ENCODE results near the gene ZC3H7A.

Gene ZC3H7A

GRCh38 chr16:11797957-11798299 is 870 bp upstream of the ZC3H7A start:
- ChIA-PET CTCF (interaction anchor here (0.6 to 1.4 kb wide), 7 partner anchors 15 to 309 kb away, joined by 3 to 11 read pairs (median 3); no protein-coding TSS in a partner anchor), POLR2A (interaction anchor here (0.7 to 3.6 kb wide), 16 partner anchors 11 to 264 kb away, joined by 3 to 24 read pairs (median 4); partner anchors contain the start of genes SNX29 and TXNDC11)
- no peak for TF ChIP-seq FOXA1 (IDR thresholded peaks at IDR 0.05)
- TF ChIP-seq FOXM1 (IDR thresholded peaks at IDR 0.05; ENCODE audit: borderline replicate concordance) = no peak
- TF ChIP-seq TARDBP (IDR thresholded peaks at IDR 0.05) = no peak
- no peak for TF ChIP-seq ARNT (IDR thresholded peaks at IDR 0.05)
- no peak for TF ChIP-seq HDGF (IDR thresholded peaks at IDR 0.05; ENCODE audit: borderline replicate concordance)
- TF ChIP-seq ZNF384 (IDR thresholded peaks at IDR 0.05) = no peak
- no peak for TF ChIP-seq ELF4 (IDR thresholded peaks at IDR 0.05)
- no peak for TF ChIP-seq FOXK2 (IDR thresholded peaks at IDR 0.05)
- TF ChIP-seq L3MBTL2 (conservative IDR thresholded peaks at IDR 0.05) = no peak
- no peak for TF ChIP-seq SUZ12 (IDR thresholded peaks at IDR 0.05)
- no peak for TF ChIP-seq PKNOX1 (IDR thresholded peaks at IDR 0.05)
- no peak for TF ChIP-seq CTBP1 (IDR thresholded peaks at IDR 0.05; ENCODE audit: borderline replicate concordance)
- TF ChIP-seq BHLHE40 (IDR thresholded peaks at IDR 0.05; ENCODE audit: borderline replicate concordance) = no peak
- no peak for TF ChIP-seq LEF1 (IDR thresholded peaks at IDR 0.05; ENCODE audit: borderline replicate concordance)
- TF ChIP-seq SP1 (IDR thresholded peaks at IDR 0.05) = no peak
- TF ChIP-seq NFRKB (IDR thresholded peaks at IDR 0.05) = no peak
- peak; percentile 13 for DNase-seq (ENCODE audit: extremely low spot score)

GRCh38 chr16:11796227-11797165 is 562 bp downstream of the ZC3H7A start:
- peak; percentile 41 for DNase-seq (ENCODE audit: extremely low spot score)
- CTCF ChIA-PET = interaction anchor here (1.0 to 1.2 kb wide), 3 partner anchors 15 to 53 kb away, joined by 3 to 11 read pairs (median 4); no protein-coding TSS in a partner anchor
- TF ChIP-seq SUZ12 (IDR thresholded peaks at IDR 0.05) = no peak
- POLR2A ChIA-PET = interaction anchor here (0.9 to 3.6 kb wide), 8 partner anchors 9 to 54 kb away, joined by 3 to 24 read pairs (median 4); partner anchors contain the start of gene TXNDC11

- TF ChIP-seq FOXK2 (IDR thresholded peaks at IDR 0.05) (no peak), CTBP1 (IDR thresholded peaks at IDR 0.05; ENCODE audit: borderline replicate concordance) (no peak), FOXM1 (IDR thresholded peaks at IDR 0.05; ENCODE audit: borderline replicate concordance) (no peak), SUZ12 (IDR thresholded peaks at IDR 0.05) (no peak), ELF4 (IDR thresholded peaks at IDR 0.05) (no peak), PKNOX1 (IDR thresholded peaks at IDR 0.05) (no peak), BHLHE40 (IDR thresholded peaks at IDR 0.05; ENCODE audit: borderline replicate concordance) (no peak), HDGF (IDR thresholded peaks at IDR 0.05; ENCODE audit: borderline replicate concordance) (no peak)
- POLR2A ChIA-PET = interaction anchor here (1.0 to 3.6 kb wide), 3 partner anchors 10 to 53 kb away, joined by 3 to 24 read pairs (median 8); partner anchors contain the start of gene TXNDC11
- CTCF ChIA-PET = no interaction called here
Measured at GRCh38 chr16:11795887-11796226, 1.2 kb downstream of the ZC3H7A start.

GRCh38 chr16:11794996-11795886 is 1.8 kb downstream of the ZC3H7A start:
- no peak for DNase-seq (ENCODE audit: extremely low spot score)
- ChIA-PET CTCF (no interaction called here), POLR2A (interaction anchor here (1.0 to 3.6 kb wide), 2 partner anchors 9 to 53 kb away, joined by 3 to 24 read pairs; partner anchors contain the start of gene TXNDC11)
- TF ChIP-seq NFRKB (IDR thresholded peaks at IDR 0.05) = no peak
- no peak for TF ChIP-seq TARDBP (IDR thresholded peaks at IDR 0.05)
- TF ChIP-seq SUZ12 (IDR thresholded peaks at IDR 0.05) = no peak
- no peak for TF ChIP-seq HDGF (IDR thresholded peaks at IDR 0.05; ENCODE audit: borderline replicate concordance)
- no peak for TF ChIP-seq FOXK2 (IDR thresholded peaks at IDR 0.05)
- no peak for TF ChIP-seq ELF4 (IDR thresholded peaks at IDR 0.05)
- TF ChIP-seq FOXA1 (IDR thresholded peaks at IDR 0.05) = no peak
- no peak for TF ChIP-seq BHLHE40 (IDR thresholded peaks at IDR 0.05; ENCODE audit: borderline replicate concordance)
- TF ChIP-seq L3MBTL2 (conservative IDR thresholded peaks at IDR 0.05) = no peak
- TF ChIP-seq PKNOX1 (IDR thresholded peaks at IDR 0.05) = no peak

More at GRCh38 chr16:11795887-11796226, 1.2 kb downstream of the ZC3H7A start:
- no peak for DNase-seq (ENCODE audit: extremely low spot score)

- POLR2A ChIA-PET = no interaction called here
Measured at GRCh38 chr16:11794447-11794846, 2.6 kb downstream of the ZC3H7A start.

More at GRCh38 chr16:11794447-11794846, 2.6 kb downstream of the ZC3H7A start:
- no peak for TF ChIP-seq FOXM1 (IDR thresholded peaks at IDR 0.05; ENCODE audit: borderline replicate concordance)
- no peak for TF ChIP-seq SUZ12 (IDR thresholded peaks at IDR 0.05)
- no peak for TF ChIP-seq FOXA1 (IDR thresholded peaks at IDR 0.05)
- TF ChIP-seq PKNOX1 (IDR thresholded peaks at IDR 0.05) = no peak
- TF ChIP-seq TARDBP (IDR thresholded peaks at IDR 0.05) = no peak
- no peak for TF ChIP-seq L3MBTL2 (conservative IDR thresholded peaks at IDR 0.05)
- no peak for TF ChIP-seq CTBP1 (IDR thresholded peaks at IDR 0.05; ENCODE audit: borderline replicate concordance)
- no peak for TF ChIP-seq HDGF (IDR thresholded peaks at IDR 0.05; ENCODE audit: borderline replicate concordance)
- no peak for TF ChIP-seq ARNT (IDR thresholded peaks at IDR 0.05)
- TF ChIP-seq LEF1 (IDR thresholded peaks at IDR 0.05; ENCODE audit: borderline replicate concordance) = no peak
- no peak for TF ChIP-seq ZNF384 (IDR thresholded peaks at IDR 0.05)
- TF ChIP-seq SP1 (IDR thresholded peaks at IDR 0.05) = no peak
- no peak for TF ChIP-seq FOXK2 (IDR thresholded peaks at IDR 0.05)
- no peak for TF ChIP-seq ELF4 (IDR thresholded peaks at IDR 0.05)
- TF ChIP-seq NFRKB (IDR thresholded peaks at IDR 0.05) = no peak
- no peak for TF ChIP-seq BHLHE40 (IDR thresholded peaks at IDR 0.05; ENCODE audit: borderline replicate concordance)
- DNase-seq (ENCODE audit: extremely low spot score) = no peak
- CTCF ChIA-PET = no interaction called here

Data from HEK293T (cell line).